KMS-11 (cell line): ENCODE measurements around the gene MRTFA.
"Not testable (repeated sequence)": the region's sequence is repeated elsewhere in the genome, so short reads cannot be mapped to it uniquely, and the experiment has no call there.

Experiments
- H2AFZ ChIP-seq: fragments of 200-600 bp; sonication (generic); 2 replicates; pipeline ENCODE4 v1.6.1; 2016; ENCODE audit warnings: antibody characterized with exemption, mixed run types, low read depth
- H3K27ac ChIP-seq: fragments of 200-600 bp; sonication (generic); 2 replicates; pipeline ENCODE4 v1.6.1; 2016; ENCODE audit warnings: mild to moderate bottlenecking, mixed run types
- H3K27me3 ChIP-seq: fragments of 200-600 bp; sonication (generic); 2 replicates; pipeline ENCODE4 v1.6.1; 2017; ENCODE audit warnings: mild to moderate bottlenecking, low read depth, mixed run types, moderate library complexity; ENCODE audit not compliant: insufficient read depth
- H3K36me3 ChIP-seq: fragments of 200-600 bp; sonication (generic); 2 replicates; pipeline ENCODE4 v1.6.1; 2017; ENCODE audit warnings: mild to moderate bottlenecking, mixed run types; ENCODE audit not compliant: insufficient read depth
- H3K4me1 ChIP-seq: fragments of 200-600 bp; sonication (generic); 2 replicates; pipeline ENCODE4 v1.6.1; 2016; ENCODE audit warnings: mild to moderate bottlenecking, low read depth, mixed run types; ENCODE audit not compliant: poor library complexity, severe bottlenecking
- H3K4me2 ChIP-seq: fragments of 200-600 bp; sonication (generic); 2 replicates; pipeline ENCODE4 v1.7.0; 2016; ENCODE audit warnings: mild to moderate bottlenecking, mixed run types
- H3K4me3 ChIP-seq: fragments of 200-600 bp; sonication (generic); IDR thresholded peaks from 2 replicates; pipeline ENCODE4 v1.6.1; 2017; ENCODE audit warnings: low read depth, low read length, mixed read lengths; ENCODE audit not compliant: insufficient read depth
- H3K79me2 ChIP-seq: fragments of 200-600 bp; sonication (generic); 2 replicates; pipeline ENCODE4 v1.6.1; 2016; ENCODE audit warnings: low read depth, mixed run types; ENCODE audit not compliant: insufficient read depth
- H3K9ac ChIP-seq: fragments of 200-600 bp; sonication (generic); 2 replicates; pipeline ENCODE4 v1.6.1; 2016; ENCODE audit warnings: mild to moderate bottlenecking, mixed run types
- H4K20me1 ChIP-seq: fragments of 200-600 bp; sonication (generic); 2 replicates; pipeline ENCODE4 v1.6.1; 2016; ENCODE audit warnings: mild to moderate bottlenecking, mixed run types; ENCODE audit not compliant: insufficient read depth
- TF ChIP-seq, protein P1 (sequence below): fragments of 200-600 bp; sonication (generic); conservative IDR thresholded peaks from 2 replicates; pipeline ENCODE4 v1.6.1; 2017; ENCODE audit warnings: low read depth, mild to moderate bottlenecking, antibody characterized with exemption, low read length, moderate library complexity, mixed read lengths

The MRTFA gene

DNA sequence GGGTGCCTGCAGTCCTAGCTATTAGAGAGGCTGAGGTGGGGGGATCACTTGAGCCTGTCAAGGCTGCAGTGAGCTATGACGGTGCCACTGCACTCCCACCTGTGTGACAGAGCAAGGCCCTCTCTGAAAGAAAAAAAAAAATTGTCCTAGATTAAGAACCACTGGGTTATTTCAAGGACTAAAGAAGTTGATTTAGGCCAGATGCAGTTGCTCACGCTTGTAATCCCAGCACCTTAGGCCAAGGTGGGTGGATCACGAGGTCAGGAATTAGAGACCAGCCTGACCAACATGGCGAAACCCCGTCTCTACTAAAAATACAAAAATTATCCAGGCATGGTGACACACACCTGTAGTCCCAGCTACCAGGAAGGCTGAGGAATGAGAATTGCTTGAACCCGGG, 129.0 kb downstream of the MRTFA start:
- no peak overlapping the region for H3K4me2 ChIP-seq
- no peaks in the 10 kb centered on the region for H3K79me2 ChIP-seq
- H3K4me3 ChIP-seq = no peak overlapping the region
- H3K36me3 ChIP-seq = no peaks in the 10 kb centered on the region
- no peak overlapping the region for H2AFZ ChIP-seq
- H3K27ac ChIP-seq = no peak overlapping the region
- TF ChIP-seq, protein P1, sequence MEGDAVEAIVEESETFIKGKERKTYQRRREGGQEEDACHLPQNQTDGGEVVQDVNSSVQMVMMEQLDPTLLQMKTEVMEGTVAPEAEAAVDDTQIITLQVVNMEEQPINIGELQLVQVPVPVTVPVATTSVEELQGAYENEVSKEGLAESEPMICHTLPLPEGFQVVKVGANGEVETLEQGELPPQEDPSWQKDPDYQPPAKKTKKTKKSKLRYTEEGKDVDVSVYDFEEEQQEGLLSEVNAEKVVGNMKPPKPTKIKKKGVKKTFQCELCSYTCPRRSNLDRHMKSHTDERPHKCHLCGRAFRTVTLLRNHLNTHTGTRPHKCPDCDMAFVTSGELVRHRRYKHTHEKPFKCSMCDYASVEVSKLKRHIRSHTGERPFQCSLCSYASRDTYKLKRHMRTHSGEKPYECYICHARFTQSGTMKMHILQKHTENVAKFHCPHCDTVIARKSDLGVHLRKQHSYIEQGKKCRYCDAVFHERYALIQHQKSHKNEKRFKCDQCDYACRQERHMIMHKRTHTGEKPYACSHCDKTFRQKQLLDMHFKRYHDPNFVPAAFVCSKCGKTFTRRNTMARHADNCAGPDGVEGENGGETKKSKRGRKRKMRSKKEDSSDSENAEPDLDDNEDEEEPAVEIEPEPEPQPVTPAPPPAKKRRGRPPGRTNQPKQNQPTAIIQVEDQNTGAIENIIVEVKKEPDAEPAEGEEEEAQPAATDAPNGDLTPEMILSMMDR = no peak
- peaks cover 14% of the 10 kb centered on the region for H3K4me1 ChIP-seq
- H3K9ac ChIP-seq = no peak overlapping the region
- H3K27me3 ChIP-seq = no peaks in the 10 kb centered on the region
- H4K20me1 ChIP-seq = no peaks in the 10 kb centered on the region

- H4K20me1 ChIP-seq = no peaks in the 10 kb centered on the region
- H3K9ac ChIP-seq = no peak overlapping the region
- no peaks in the 10 kb centered on the region for H3K27me3 ChIP-seq
- no peak overlapping the region for H3K4me2 ChIP-seq
- peaks cover 14% of the 10 kb centered on the region for H3K4me1 ChIP-seq
- TF ChIP-seq, protein P1 = no peak
- H2AFZ ChIP-seq = no peak overlapping the region
- no peak overlapping the region for H3K4me3 ChIP-seq
- no peaks in the 10 kb centered on the region for H3K36me3 ChIP-seq
- no peak overlapping the region for H3K27ac ChIP-seq
- H3K79me2 ChIP-seq = no peaks in the 10 kb centered on the region
Observed at GRCh38 chr22:40506762-40507161, 129.8 kb downstream of the MRTFA start.

- TF ChIP-seq, protein P1 = no peak
- no peaks in the 10 kb centered on the region for H4K20me1 ChIP-seq
- H3K27me3 ChIP-seq = no peaks in the 10 kb centered on the region
- no peak overlapping the region for H3K4me3 ChIP-seq
- peaks cover 13% of the 10 kb centered on the region for H3K4me1 ChIP-seq
- H3K79me2 ChIP-seq = no peaks in the 10 kb centered on the region
- no peak overlapping the region for H3K4me2 ChIP-seq
- H3K36me3 ChIP-seq = no peaks in the 10 kb centered on the region
- 0 out of 2 replicates have a peak overlapping the region, but pooled peaks have one; percentile 3 for H3K27ac ChIP-seq
- H2AFZ ChIP-seq = no peak overlapping the region
- no peak overlapping the region for H3K9ac ChIP-seq
Observed at GRCh38 chr22:40504285-40505249, 132.0 kb downstream of the MRTFA start.

DNA sequence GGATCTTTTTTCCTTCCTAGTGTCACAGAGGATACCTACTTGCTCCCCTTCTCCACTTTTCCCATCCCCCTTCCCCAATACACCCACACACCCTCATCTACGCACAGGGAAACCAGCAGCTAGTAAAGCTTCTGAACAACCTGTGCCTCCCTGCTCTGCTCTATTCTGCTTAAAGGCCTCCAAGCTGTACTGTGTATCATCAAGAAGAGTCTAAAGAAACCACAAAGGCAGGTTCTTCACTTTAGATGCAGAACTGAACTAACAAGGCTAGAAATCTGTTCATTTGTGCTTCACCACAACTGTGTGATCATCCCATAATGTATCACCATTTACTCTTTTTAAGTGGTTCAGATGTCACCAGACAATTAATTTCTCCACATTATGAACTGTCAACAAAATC, 133.6 kb downstream of the MRTFA start:
- TF ChIP-seq, protein P1 = no peak
- no peak overlapping the region for H3K4me2 ChIP-seq
- no peaks in the 10 kb centered on the region for H3K36me3 ChIP-seq
- no peak overlapping the region for H3K9ac ChIP-seq
- 0 out of 2 replicates have a peak, but pooled peaks cover 4% of the 10 kb centered on the region for H4K20me1 ChIP-seq
- H3K4me3 ChIP-seq = no peak overlapping the region
- H3K79me2 ChIP-seq = no peaks in the 10 kb centered on the region
- no peak overlapping the region for H3K27ac ChIP-seq
- no peaks in the 10 kb centered on the region for H3K27me3 ChIP-seq
- no peak overlapping the region for H2AFZ ChIP-seq
- H3K4me1 ChIP-seq = peaks cover 27% of the 10 kb centered on the region

DNA sequence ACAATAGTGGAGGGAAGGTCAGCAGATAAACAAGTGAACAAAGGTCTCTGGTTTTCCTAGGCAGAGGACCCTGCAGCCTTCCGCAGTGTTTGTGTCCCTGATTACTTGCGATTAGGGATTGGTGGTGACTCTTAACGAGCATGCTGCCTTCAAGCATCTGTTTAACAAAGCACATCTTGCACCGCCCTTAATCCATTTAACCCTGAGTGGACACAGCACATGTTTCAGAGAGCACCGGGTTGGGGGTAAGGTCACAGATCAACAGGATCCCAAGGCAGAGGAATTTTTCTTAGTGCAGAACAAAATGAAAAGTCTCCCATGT, 136.1 kb downstream of the MRTFA start:
- H3K79me2 ChIP-seq, H3K4me2 ChIP-seq, H3K27ac ChIP-seq, H2AFZ ChIP-seq, H3K27me3 ChIP-seq, H3K36me3 ChIP-seq, H3K9ac ChIP-seq, H3K4me3 ChIP-seq, H4K20me1 ChIP-seq: not testable (repeated sequence)
- peaks cover 31% of the 10 kb centered on the region for H3K4me1 ChIP-seq
